WTC11 (cell line): ENCODE results near the gene TMEM100. TPM values are rescaled to one million over a fixed set of nuclear protein-coding genes. Genes with fewer than 3 reads are reported as not detected.

Experiments used
- ATAC-seq: fragments of 200-7000 bp; cut with Tn5 transposase; 2 replicates; pipeline ENCODE4 v1.10.0; 2021; ENCODE audit warnings: mild to moderate bottlenecking, moderate library complexity
- CTCF ChIA-PET: fragments of 300-600 bp; sonication (Branson Sonifier 250); formaldehyde crosslinking; loops from one replicate; lab custom pipeline; 2021; ENCODE audit warnings: antibody characterized with exemption; lab: Charles Lee
- POLR2A ChIA-PET: fragments of 350-600 bp; sonication (Branson Sonifier 250); formaldehyde crosslinking; loops from one replicate; lab custom pipeline; 2021; ENCODE audit warnings: antibody characterized with exemption; lab: Charles Lee
- DNase-seq: peaks from one replicate; pipeline ENCODE4 v3.0.0; 2021; ENCODE audit warnings: low spot score
- H3K27ac Mint-ChIP-seq: 2 replicates; pipeline ENCODE4 v1.8.0; 2021; ENCODE audit warnings: mixed read lengths
- H3K27me3 Mint-ChIP-seq: 2 replicates; pipeline ENCODE4 v1.8.0; 2021; ENCODE audit warnings: low read depth, mild to moderate bottlenecking, moderate library complexity, mixed read lengths
- H3K36me3 Mint-ChIP-seq: 2 replicates; pipeline ENCODE4 v1.8.0; 2021; ENCODE audit warnings: mixed read lengths
- H3K4me1 Mint-ChIP-seq: 2 replicates; pipeline ENCODE4 v1.8.0; 2022; ENCODE audit warnings: mixed read lengths
- H3K4me3 Mint-ChIP-seq: 2 replicates; pipeline ENCODE4 v1.8.0; 2021; ENCODE audit warnings: mild to moderate bottlenecking, moderate library complexity, mixed read lengths
- H3K9me3 Mint-ChIP-seq: 2 replicates; pipeline ENCODE4 v1.8.0; 2021; ENCODE audit warnings: mixed read lengths
- CREB1 ChIP-seq: sonication (generic); formaldehyde crosslinking; IDR thresholded peaks from 2 replicates; pipeline ENCODE4 v1.8.0; 2023; ENCODE audit warnings: mild to moderate bottlenecking, missing genetic modification reagents
- IRF2 ChIP-seq: sonication (generic); formaldehyde crosslinking; IDR thresholded peaks from 2 replicates; pipeline ENCODE4 v1.8.0; 2022; ENCODE audit warnings: low read depth, missing genetic modification reagents, borderline replicate concordance
- JAZF1 ChIP-seq: fragments of 250-450 bp; sonication (Bioruptor Pico); IDR thresholded peaks from 2 replicates; pipeline ENCODE4 v1.9.0; 2021; ENCODE audit warnings: moderate library complexity, mild to moderate bottlenecking, inconsistent platforms
- PRRX2 ChIP-seq: fragments of 250-450 bp; sonication (Bioruptor Pico); IDR thresholded peaks from 2 replicates; pipeline ENCODE4 v1.8.0; 2021; ENCODE audit warnings: mild to moderate bottlenecking
- RORB ChIP-seq: fragments of 250-450 bp; sonication (Bioruptor Pico); IDR thresholded peaks from 2 replicates; pipeline ENCODE4 v1.9.0; 2021; ENCODE audit warnings: mild to moderate bottlenecking
- SMAD3 ChIP-seq: sonication (generic); formaldehyde crosslinking; IDR thresholded peaks from 2 replicates; pipeline ENCODE4 v1.8.0; 2022; ENCODE audit warnings: missing genetic modification reagents, mild to moderate bottlenecking, borderline replicate concordance
- TEAD1 ChIP-seq: sonication (generic); formaldehyde crosslinking; IDR thresholded peaks from 2 replicates; pipeline ENCODE4 v1.8.0; 2022; ENCODE audit warnings: mild to moderate bottlenecking, missing genetic modification reagents
- TP53 ChIP-seq: sonication (generic); formaldehyde crosslinking; IDR thresholded peaks from 2 replicates; pipeline ENCODE4 v1.8.1; 2023; ENCODE audit warnings: mild to moderate bottlenecking, missing genetic modification reagents
- total RNA-seq: library from RNA; stranded (reverse); gene quantifications from 3 replicates; pipeline ENCODE4 v1.2.3, GENCODE V29; 2021
- TF ChIP-seq, protein P1 (sequence below): sonication (generic); formaldehyde crosslinking; IDR thresholded peaks from 2 replicates; pipeline ENCODE4 v1.8.1; 2023; ENCODE audit warnings: mild to moderate bottlenecking, missing genetic modification reagents, moderate library complexity
- TF ChIP-seq, protein P2 (sequence below): sonication (generic); formaldehyde crosslinking; IDR thresholded peaks from 2 replicates; pipeline ENCODE4 v1.8.1; 2022; ENCODE audit warnings: mild to moderate bottlenecking, missing genetic modification reagents, moderate library complexity, borderline replicate concordance
- TF ChIP-seq, protein P3 (sequence below): sonication (generic); formaldehyde crosslinking; IDR thresholded peaks from 2 replicates; pipeline ENCODE4 v1.8.1; 2023; ENCODE audit warnings: mild to moderate bottlenecking, missing genetic modification reagents, borderline replicate concordance
- TF ChIP-seq, protein P4 (sequence below): sonication (generic); formaldehyde crosslinking; IDR thresholded peaks from 2 replicates; pipeline ENCODE4 v1.8.1; 2022; ENCODE audit warnings: missing genetic modification reagents, borderline replicate concordance
- TF ChIP-seq, protein P5 (sequence below): sonication (generic); formaldehyde crosslinking; IDR thresholded peaks from 2 replicates; pipeline ENCODE4 v1.8.1; 2023; ENCODE audit warnings: mild to moderate bottlenecking, missing genetic modification reagents, moderate library complexity
- TF ChIP-seq, protein P6 (sequence below): sonication (generic); formaldehyde crosslinking; IDR thresholded peaks from 2 replicates; pipeline ENCODE4 v1.8.0; 2023; ENCODE audit warnings: mild to moderate bottlenecking, missing genetic modification reagents
- TF ChIP-seq, protein P7 (sequence below): fragments of 250-450 bp; sonication (Bioruptor Pico); IDR thresholded peaks from 2 replicates; pipeline ENCODE4 v1.9.0; 2021; ENCODE audit warnings: mild to moderate bottlenecking, borderline replicate concordance
- TF ChIP-seq, protein P8 (sequence below): fragments of 200-600 bp; IDR thresholded peaks from 2 replicates; pipeline ENCODE4 v1.8.0; 2022; ENCODE audit warnings: antibody characterized with exemption

TMEM100 gene
- total RNA-seq, 1 experiment from 2014 or later = 1.1 TPM

DNA sequence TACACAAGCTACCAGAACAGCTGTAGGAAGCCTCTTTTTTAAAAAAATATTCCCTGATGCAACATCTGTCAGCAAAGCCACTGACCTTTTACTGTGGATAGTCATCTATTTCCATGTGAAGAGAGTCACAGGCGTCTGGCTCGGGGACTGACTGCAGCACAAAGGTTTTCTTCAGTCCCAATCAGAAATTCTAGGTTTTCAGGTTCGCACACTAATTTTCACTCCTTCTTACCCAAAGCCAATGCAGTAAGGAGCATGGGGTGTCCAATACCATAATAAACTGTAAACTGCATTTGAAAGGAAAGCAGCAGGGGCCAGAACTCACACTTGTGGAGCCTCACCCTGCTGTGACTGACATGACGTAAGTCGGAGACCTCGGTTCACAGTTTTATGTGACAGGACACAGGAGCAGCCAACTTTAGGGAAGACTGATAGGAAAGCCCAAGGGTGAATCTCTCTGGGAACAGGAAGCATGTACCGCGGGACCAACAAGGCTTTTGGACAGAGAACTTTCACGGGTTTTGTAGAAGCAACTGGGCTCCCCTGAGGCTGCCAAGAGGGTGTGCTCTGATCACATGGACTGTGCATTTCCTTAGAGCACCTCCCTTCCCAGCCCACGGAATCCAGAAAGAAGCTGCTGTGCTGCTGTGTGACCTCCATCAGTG, 9.1 kb upstream of the TMEM100 start (continued):
- TF ChIP-seq, protein P1, sequence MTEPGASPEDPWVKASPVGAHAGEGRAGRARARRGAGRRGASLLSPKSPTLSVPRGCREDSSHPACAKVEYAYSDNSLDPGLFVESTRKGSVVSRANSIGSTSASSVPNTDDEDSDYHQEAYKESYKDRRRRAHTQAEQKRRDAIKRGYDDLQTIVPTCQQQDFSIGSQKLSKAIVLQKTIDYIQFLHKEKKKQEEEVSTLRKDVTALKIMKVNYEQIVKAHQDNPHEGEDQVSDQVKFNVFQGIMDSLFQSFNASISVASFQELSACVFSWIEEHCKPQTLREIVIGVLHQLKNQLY (CRISPR knock-in tag) = no peak

DNA sequence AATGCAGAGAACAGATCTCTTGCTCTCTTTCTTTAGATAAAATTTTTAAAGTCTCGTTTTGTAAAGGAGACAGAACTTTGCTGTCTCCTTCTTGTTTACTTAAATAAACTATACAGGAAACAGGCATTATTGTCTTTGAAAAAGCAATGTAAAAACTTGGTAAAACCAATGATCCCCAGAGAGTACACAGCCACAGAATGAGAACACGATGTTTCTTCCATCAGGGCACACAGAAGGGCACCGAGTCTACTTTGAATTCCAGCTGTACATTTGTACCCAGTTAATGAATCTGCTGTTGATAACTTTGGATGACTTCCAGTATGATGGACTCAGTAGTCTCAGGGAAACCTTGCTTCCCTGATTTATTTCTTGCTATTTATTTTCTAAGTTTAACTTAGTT, 8.1 kb upstream of the TMEM100 start:
- POLR2A ChIA-PET = no interaction called here
- Mint-ChIP-seq H3K27ac (no peak overlapping the region), H3K9me3 (no peaks in the 10 kb centered on the region)
- TF ChIP-seq, protein P2, sequence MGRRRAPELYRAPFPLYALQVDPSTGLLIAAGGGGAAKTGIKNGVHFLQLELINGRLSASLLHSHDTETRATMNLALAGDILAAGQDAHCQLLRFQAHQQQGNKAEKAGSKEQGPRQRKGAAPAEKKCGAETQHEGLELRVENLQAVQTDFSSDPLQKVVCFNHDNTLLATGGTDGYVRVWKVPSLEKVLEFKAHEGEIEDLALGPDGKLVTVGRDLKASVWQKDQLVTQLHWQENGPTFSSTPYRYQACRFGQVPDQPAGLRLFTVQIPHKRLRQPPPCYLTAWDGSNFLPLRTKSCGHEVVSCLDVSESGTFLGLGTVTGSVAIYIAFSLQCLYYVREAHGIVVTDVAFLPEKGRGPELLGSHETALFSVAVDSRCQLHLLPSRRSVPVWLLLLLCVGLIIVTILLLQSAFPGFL = no peak
- TF ChIP-seq, protein P1 (CRISPR knock-in tag) = no peak
- TF ChIP-seq, protein P3, sequence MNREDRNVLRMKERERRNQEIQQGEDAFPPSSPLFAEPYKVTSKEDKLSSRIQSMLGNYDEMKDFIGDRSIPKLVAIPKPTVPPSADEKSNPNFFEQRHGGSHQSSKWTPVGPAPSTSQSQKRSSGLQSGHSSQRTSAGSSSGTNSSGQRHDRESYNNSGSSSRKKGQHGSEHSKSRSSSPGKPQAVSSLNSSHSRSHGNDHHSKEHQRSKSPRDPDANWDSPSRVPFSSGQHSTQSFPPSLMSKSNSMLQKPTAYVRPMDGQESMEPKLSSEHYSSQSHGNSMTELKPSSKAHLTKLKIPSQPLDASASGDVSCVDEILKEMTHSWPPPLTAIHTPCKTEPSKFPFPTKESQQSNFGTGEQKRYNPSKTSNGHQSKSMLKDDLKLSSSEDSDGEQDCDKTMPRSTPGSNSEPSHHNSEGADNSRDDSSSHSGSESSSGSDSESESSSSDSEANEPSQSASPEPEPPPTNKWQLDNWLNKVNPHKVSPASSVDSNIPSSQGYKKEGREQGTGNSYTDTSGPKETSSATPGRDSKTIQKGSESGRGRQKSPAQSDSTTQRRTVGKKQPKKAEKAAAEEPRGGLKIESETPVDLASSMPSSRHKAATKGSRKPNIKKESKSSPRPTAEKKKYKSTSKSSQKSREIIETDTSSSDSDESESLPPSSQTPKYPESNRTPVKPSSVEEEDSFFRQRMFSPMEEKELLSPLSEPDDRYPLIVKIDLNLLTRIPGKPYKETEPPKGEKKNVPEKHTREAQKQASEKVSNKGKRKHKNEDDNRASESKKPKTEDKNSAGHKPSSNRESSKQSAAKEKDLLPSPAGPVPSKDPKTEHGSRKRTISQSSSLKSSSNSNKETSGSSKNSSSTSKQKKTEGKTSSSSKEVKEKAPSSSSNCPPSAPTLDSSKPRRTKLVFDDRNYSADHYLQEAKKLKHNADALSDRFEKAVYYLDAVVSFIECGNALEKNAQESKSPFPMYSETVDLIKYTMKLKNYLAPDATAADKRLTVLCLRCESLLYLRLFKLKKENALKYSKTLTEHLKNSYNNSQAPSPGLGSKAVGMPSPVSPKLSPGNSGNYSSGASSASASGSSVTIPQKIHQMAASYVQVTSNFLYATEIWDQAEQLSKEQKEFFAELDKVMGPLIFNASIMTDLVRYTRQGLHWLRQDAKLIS (CRISPR knock-in tag) = no peak
- TF ChIP-seq TP53 (no peak), CREB1 (CRISPR knock-in tag) (no peak), TEAD1 (no peak), PRRX2 (CRISPR knock-in tag) (no peak), JAZF1 (CRISPR knock-in tag) (no peak), RORB (no peak), IRF2 (CRISPR knock-in tag) (no peak), SMAD3 (no peak)
- TF ChIP-seq, protein P4, sequence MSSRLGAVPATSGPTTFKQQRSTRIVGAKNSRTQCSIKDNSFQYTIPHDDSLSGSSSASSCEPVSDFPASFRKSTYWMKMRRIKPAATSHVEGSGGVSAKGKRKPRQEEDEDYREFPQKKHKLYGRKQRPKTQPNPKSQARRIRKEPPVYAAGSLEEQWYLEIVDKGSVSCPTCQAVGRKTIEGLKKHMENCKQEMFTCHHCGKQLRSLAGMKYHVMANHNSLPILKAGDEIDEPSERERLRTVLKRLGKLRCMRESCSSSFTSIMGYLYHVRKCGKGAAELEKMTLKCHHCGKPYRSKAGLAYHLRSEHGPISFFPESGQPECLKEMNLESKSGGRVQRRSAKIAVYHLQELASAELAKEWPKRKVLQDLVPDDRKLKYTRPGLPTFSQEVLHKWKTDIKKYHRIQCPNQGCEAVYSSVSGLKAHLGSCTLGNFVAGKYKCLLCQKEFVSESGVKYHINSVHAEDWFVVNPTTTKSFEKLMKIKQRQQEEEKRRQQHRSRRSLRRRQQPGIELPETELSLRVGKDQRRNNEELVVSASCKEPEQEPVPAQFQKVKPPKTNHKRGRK = no peak
- TF ChIP-seq, protein P5, sequence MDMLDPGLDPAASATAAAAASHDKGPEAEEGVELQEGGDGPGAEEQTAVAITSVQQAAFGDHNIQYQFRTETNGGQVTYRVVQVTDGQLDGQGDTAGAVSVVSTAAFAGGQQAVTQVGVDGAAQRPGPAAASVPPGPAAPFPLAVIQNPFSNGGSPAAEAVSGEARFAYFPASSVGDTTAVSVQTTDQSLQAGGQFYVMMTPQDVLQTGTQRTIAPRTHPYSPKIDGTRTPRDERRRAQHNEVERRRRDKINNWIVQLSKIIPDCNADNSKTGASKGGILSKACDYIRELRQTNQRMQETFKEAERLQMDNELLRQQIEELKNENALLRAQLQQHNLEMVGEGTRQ = no peak
- TF ChIP-seq, protein P6, sequence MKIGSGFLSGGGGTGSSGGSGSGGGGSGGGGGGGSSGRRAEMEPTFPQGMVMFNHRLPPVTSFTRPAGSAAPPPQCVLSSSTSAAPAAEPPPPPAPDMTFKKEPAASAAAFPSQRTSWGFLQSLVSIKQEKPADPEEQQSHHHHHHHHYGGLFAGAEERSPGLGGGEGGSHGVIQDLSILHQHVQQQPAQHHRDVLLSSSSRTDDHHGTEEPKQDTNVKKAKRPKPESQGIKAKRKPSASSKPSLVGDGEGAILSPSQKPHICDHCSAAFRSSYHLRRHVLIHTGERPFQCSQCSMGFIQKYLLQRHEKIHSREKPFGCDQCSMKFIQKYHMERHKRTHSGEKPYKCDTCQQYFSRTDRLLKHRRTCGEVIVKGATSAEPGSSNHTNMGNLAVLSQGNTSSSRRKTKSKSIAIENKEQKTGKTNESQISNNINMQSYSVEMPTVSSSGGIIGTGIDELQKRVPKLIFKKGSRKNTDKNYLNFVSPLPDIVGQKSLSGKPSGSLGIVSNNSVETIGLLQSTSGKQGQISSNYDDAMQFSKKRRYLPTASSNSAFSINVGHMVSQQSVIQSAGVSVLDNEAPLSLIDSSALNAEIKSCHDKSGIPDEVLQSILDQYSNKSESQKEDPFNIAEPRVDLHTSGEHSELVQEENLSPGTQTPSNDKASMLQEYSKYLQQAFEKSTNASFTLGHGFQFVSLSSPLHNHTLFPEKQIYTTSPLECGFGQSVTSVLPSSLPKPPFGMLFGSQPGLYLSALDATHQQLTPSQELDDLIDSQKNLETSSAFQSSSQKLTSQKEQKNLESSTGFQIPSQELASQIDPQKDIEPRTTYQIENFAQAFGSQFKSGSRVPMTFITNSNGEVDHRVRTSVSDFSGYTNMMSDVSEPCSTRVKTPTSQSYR (CRISPR knock-in tag) = no peak
- TF ChIP-seq, protein P7, sequence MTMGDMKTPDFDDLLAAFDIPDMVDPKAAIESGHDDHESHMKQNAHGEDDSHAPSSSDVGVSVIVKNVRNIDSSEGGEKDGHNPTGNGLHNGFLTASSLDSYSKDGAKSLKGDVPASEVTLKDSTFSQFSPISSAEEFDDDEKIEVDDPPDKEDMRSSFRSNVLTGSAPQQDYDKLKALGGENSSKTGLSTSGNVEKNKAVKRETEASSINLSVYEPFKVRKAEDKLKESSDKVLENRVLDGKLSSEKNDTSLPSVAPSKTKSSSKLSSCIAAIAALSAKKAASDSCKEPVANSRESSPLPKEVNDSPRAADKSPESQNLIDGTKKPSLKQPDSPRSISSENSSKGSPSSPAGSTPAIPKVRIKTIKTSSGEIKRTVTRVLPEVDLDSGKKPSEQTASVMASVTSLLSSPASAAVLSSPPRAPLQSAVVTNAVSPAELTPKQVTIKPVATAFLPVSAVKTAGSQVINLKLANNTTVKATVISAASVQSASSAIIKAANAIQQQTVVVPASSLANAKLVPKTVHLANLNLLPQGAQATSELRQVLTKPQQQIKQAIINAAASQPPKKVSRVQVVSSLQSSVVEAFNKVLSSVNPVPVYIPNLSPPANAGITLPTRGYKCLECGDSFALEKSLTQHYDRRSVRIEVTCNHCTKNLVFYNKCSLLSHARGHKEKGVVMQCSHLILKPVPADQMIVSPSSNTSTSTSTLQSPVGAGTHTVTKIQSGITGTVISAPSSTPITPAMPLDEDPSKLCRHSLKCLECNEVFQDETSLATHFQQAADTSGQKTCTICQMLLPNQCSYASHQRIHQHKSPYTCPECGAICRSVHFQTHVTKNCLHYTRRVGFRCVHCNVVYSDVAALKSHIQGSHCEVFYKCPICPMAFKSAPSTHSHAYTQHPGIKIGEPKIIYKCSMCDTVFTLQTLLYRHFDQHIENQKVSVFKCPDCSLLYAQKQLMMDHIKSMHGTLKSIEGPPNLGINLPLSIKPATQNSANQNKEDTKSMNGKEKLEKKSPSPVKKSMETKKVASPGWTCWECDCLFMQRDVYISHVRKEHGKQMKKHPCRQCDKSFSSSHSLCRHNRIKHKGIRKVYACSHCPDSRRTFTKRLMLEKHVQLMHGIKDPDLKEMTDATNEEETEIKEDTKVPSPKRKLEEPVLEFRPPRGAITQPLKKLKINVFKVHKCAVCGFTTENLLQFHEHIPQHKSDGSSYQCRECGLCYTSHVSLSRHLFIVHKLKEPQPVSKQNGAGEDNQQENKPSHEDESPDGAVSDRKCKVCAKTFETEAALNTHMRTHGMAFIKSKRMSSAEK (CRISPR knock-in tag) = no peak
- TF ChIP-seq, protein P8, sequence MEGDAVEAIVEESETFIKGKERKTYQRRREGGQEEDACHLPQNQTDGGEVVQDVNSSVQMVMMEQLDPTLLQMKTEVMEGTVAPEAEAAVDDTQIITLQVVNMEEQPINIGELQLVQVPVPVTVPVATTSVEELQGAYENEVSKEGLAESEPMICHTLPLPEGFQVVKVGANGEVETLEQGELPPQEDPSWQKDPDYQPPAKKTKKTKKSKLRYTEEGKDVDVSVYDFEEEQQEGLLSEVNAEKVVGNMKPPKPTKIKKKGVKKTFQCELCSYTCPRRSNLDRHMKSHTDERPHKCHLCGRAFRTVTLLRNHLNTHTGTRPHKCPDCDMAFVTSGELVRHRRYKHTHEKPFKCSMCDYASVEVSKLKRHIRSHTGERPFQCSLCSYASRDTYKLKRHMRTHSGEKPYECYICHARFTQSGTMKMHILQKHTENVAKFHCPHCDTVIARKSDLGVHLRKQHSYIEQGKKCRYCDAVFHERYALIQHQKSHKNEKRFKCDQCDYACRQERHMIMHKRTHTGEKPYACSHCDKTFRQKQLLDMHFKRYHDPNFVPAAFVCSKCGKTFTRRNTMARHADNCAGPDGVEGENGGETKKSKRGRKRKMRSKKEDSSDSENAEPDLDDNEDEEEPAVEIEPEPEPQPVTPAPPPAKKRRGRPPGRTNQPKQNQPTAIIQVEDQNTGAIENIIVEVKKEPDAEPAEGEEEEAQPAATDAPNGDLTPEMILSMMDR = no peak

More for the DNA sequence above, 8.1 kb upstream of the TMEM100 start:
- no peaks in the 10 kb centered on the region for H3K36me3 Mint-ChIP-seq
- peaks cover 70% of the 10 kb centered on the region for H3K4me1 Mint-ChIP-seq
- DNase-seq = no peak
- no peak for ATAC-seq
- H3K4me3 Mint-ChIP-seq = no peak overlapping the region
- CTCF ChIA-PET = no interaction called here
- H3K27me3 Mint-ChIP-seq = no peaks in the 10 kb centered on the region
